H1 (cell line): ENCODE results near the gene THEMIS. TPM values are rescaled to one million over a fixed set of nuclear protein-coding genes. Genes with fewer than 3 reads are reported as not detected.

Experiments
- CTCF ChIA-PET: fragments of 300-600 bp; sonication (Branson Sonifier 250); formaldehyde crosslinking; loops from one replicate; lab custom pipeline; 2021; ENCODE audit not compliant: partially characterized antibody; lab: Charles Lee
- POLR2A ChIA-PET: fragments of 300-600 bp; sonication (Branson Sonifier 250); formaldehyde crosslinking; loops from one replicate; lab custom pipeline; 2021; ENCODE audit warnings: inconsistent platforms; ENCODE audit not compliant: partially characterized antibody; lab: Charles Lee
- DNase-seq, 2 experiments: peaks; one replicate each; pipeline versions ENCODE4 v3.0.0 to v3.0.0-alpha.2; 2010 to 2022; ENCODE audit warnings: low spot score in 2 of 2, low read depth in 1 of 2, mixed read lengths in 1 of 2
- FAIRE-seq: peaks from 2 replicates; lab custom pipeline; 2011; peaks lifted over from hg19 to GRCh38; lab: Jason Lieb, UNC
- H2AFZ ChIP-seq: 2 replicates; pipeline ENCODE4 v1.8.1; 2012; ENCODE audit warnings: low read length, inconsistent platforms
- H2AK5ac ChIP-seq: 2 replicates; pipeline ENCODE4 v1.6.1; 2013; ENCODE audit warnings: low read depth, low read length
- H2BK120ac ChIP-seq: replicated peaks from 2 replicates; pipeline ENCODE3; 2013; ENCODE audit warnings: low read depth, low read length, inconsistent platforms
- H2BK12ac ChIP-seq: 2 replicates; pipeline ENCODE4 v1.6.1; 2013; ENCODE audit warnings: low read depth, low read length
- H2BK15ac ChIP-seq: 2 replicates; pipeline ENCODE4 v1.6.1; 2013; ENCODE audit warnings: low read length
- H2BK20ac ChIP-seq: 2 replicates; pipeline ENCODE4 v1.6.1; 2013; ENCODE audit warnings: low read length
- H2BK5ac ChIP-seq: 2 replicates; pipeline ENCODE4 v1.6.1; 2013; ENCODE audit warnings: low read depth, low read length
- H3K14ac ChIP-seq: 2 replicates; pipeline ENCODE4 v1.6.1; 2013; ENCODE audit warnings: inconsistent platforms; ENCODE audit not compliant: insufficient read length
- H3K18ac ChIP-seq: 2 replicates; pipeline ENCODE4 v1.6.1; 2013; ENCODE audit warnings: low read length; ENCODE audit errors: extremely low read depth
- H3K23ac ChIP-seq: 2 replicates; pipeline ENCODE4 v1.6.1; 2013; ENCODE audit warnings: inconsistent platforms; ENCODE audit not compliant: insufficient read length
- H3K23me2 ChIP-seq: 2 replicates; pipeline ENCODE4 v1.6.1; 2013; ENCODE audit warnings: low read depth, low read length
- H3K27ac ChIP-seq: 2 replicates; pipeline ENCODE4 v1.6.1; 2011; ENCODE audit warnings: low read depth, low read length, inconsistent platforms
- H3K27me3 ChIP-seq, 4 experiments: replicated peaks in 1 of 4; 1 replicate in 1 of 4; 2 replicates in 3 of 4; pipeline versions ENCODE4 v1.6.1 to v1.8.1; 2011 to 2013; ENCODE audit warnings: low read length in 3 of 4, mild to moderate bottlenecking in 3 of 4, inconsistent platforms in 2 of 4, mixed read lengths in 2 of 4, moderate library complexity in 1 of 4; ENCODE audit not compliant: control insufficient read depth in 3 of 4, insufficient read depth in 3 of 4; ENCODE audit errors: extremely low read depth in 1 of 4
- H3K36me3 ChIP-seq, 4 experiments: 2 replicates each; pipeline versions ENCODE4 v1.6.1 to v1.8.1; 2011 to 2013; ENCODE audit warnings: mild to moderate bottlenecking in 4 of 4, low read length in 3 of 4, moderate library complexity in 2 of 4, control low read depth in 1 of 4, inconsistent platforms in 1 of 4; ENCODE audit not compliant: insufficient read depth in 4 of 4, control insufficient read depth in 2 of 4
- H3K4ac ChIP-seq: replicated peaks from 2 replicates; pipeline ENCODE3; 2013; ENCODE audit warnings: low read length, low read depth, mixed read lengths, inconsistent platforms; ENCODE audit not compliant: insufficient read length
- H3K4me1 ChIP-seq, 4 experiments: replicated peaks in 1 of 4; 1 replicate in 1 of 4; 2 replicates in 3 of 4; pipeline versions ENCODE4 v1.6.1 to v1.8.1; 2011 to 2013; ENCODE audit warnings: low read length in 3 of 4, inconsistent platforms in 2 of 4, mixed read lengths in 1 of 4; ENCODE audit not compliant: insufficient read depth in 4 of 4, control insufficient read depth in 3 of 4
- H3K4me2 ChIP-seq, 2 experiments: 2 replicates each; pipeline versions ENCODE4 v1.6.1 to v1.8.1; 2011 to 2013; ENCODE audit warnings: low read depth in 2 of 2, low read length in 2 of 2, control low read depth in 1 of 2, inconsistent platforms in 1 of 2, mild to moderate bottlenecking in 1 of 2; ENCODE audit not compliant: insufficient read depth in 1 of 2
- H3K4me3 ChIP-seq, 4 experiments: fragments of 200-600, 300-600 bp in 1 of 4; sonication (generic), shearing (Covaris generic), sonication (Bioruptor Twin) in 1 of 4; 2 replicates each; pipeline versions ENCODE4 v1.5.1 to v1.8.1; 2011 to 2016; ENCODE audit warnings: low read length in 4 of 4, low read depth in 3 of 4, control low read depth in 2 of 4, inconsistent platforms in 2 of 4, mild to moderate bottlenecking in 2 of 4, mixed read lengths in 1 of 4, moderate library complexity in 1 of 4; ENCODE audit not compliant: insufficient read depth in 2 of 4; ENCODE audit errors: extremely low read depth in 1 of 4
- H3K56ac ChIP-seq: replicated peaks from 2 replicates; pipeline ENCODE3; 2013; ENCODE audit warnings: low read depth, mild to moderate bottlenecking, mixed read lengths, low read length, inconsistent platforms; ENCODE audit not compliant: insufficient read length
- H3K79me1 ChIP-seq: 2 replicates; pipeline ENCODE4 v1.6.1; 2013; ENCODE audit warnings: low read depth, low read length, control low read depth
- H3K79me2 ChIP-seq, 2 experiments: 2 replicates each; pipeline versions ENCODE4 v1.6.1 to v1.8.1; 2012 to 2013; ENCODE audit warnings: low read length in 2 of 2, mild to moderate bottlenecking in 2 of 2, inconsistent platforms in 1 of 2; ENCODE audit not compliant: insufficient read depth in 2 of 2, control insufficient read depth in 1 of 2
- H3K9ac ChIP-seq, 4 experiments: replicated peaks in 1 of 4; 1 replicate in 1 of 4; 2 replicates in 3 of 4; pipeline versions ENCODE4 v1.6.1 to v1.8.1; 2011 to 2013; ENCODE audit warnings: low read depth in 3 of 4, low read length in 3 of 4, control low read depth in 2 of 4, mild to moderate bottlenecking in 2 of 4, moderate library complexity in 2 of 4, inconsistent platforms in 1 of 4; ENCODE audit errors: extremely low read depth in 1 of 4
- H3K9me3 ChIP-seq, 2 experiments: 2 replicates each; pipeline versions ENCODE4 v1.6.1 to v1.8.1; 2012 to 2013; ENCODE audit warnings: mild to moderate bottlenecking in 2 of 2, moderate library complexity in 2 of 2, control low read depth in 1 of 2, inconsistent platforms in 1 of 2, low read depth in 1 of 2, low read length in 1 of 2, mixed read lengths in 1 of 2; ENCODE audit not compliant: insufficient read depth in 2 of 2
- H4K20me1 ChIP-seq, 2 experiments: replicated peaks in 1 of 2; 2 replicates each; pipeline versions ENCODE3 to v1.8.1; 2011 to 2013; ENCODE audit warnings: inconsistent platforms in 2 of 2, low read length in 2 of 2, mild to moderate bottlenecking in 1 of 2; ENCODE audit not compliant: insufficient read depth in 2 of 2, control insufficient read depth in 1 of 2
- H4K5ac ChIP-seq: 2 replicates; pipeline ENCODE4 v1.6.1; 2013; ENCODE audit warnings: low read length, low read depth, mixed read lengths, inconsistent platforms; ENCODE audit not compliant: insufficient read length
- H4K8ac ChIP-seq: 2 replicates; pipeline ENCODE4 v1.8.0; 2013; ENCODE audit warnings: mild to moderate bottlenecking, moderate library complexity, low read length, inconsistent platforms; ENCODE audit not compliant: insufficient read depth; ENCODE audit errors: extremely low read depth
- H4K91ac ChIP-seq: replicated peaks from 2 replicates; pipeline ENCODE3; 2013; ENCODE audit warnings: low read length, mixed read lengths, inconsistent platforms; ENCODE audit not compliant: insufficient read length
- CBX5 ChIP-seq: fragments of 300-800, 300-1000 bp; sonication (generic); IDR thresholded peaks from 2 replicates; pipeline ENCODE4 v1.7.1; 2016; ENCODE audit warnings: antibody characterized with exemption, low read length, low read depth
- CREB1 ChIP-seq: IDR thresholded peaks from 2 replicates; pipeline ENCODE4 v1.6.1; 2012; ENCODE audit warnings: inconsistent platforms
- HDAC2 ChIP-seq, 2 experiments: fragments of 300-600 bp in 1 of 2; sonication (generic) in 1 of 2; IDR thresholded peaks; 2 replicates each; pipeline ENCODE4 v1.6.1; 2011 to 2012; ENCODE audit warnings: low read depth in 2 of 2, low read length in 2 of 2, mild to moderate bottlenecking in 2 of 2, moderate library complexity in 2 of 2, borderline replicate concordance in 1 of 2, inconsistent platforms in 1 of 2
- KDM4A ChIP-seq: IDR thresholded peaks from one replicate; pipeline ENCODE4 v1.7.1; 2012; ENCODE audit warnings: low read depth, mild to moderate bottlenecking, moderate library complexity, low read length, inconsistent platforms; ENCODE audit not compliant: severe bottlenecking
- KDM5A ChIP-seq: fragments of 200-600 bp; IDR thresholded peaks from 2 replicates; pipeline ENCODE4 v1.7.1; 2012; ENCODE audit warnings: mild to moderate bottlenecking, low read length, inconsistent platforms, mixed read lengths
- NANOG ChIP-seq: IDR thresholded peaks from 2 replicates; pipeline ENCODE4 v1.6.1; 2011; ENCODE audit warnings: low read length, low read depth, mild to moderate bottlenecking, inconsistent platforms; ENCODE audit not compliant: insufficient read depth, poor library complexity, severe bottlenecking
- POLR2A ChIP-seq, 2 experiments: IDR thresholded peaks; 1 replicate in 1 of 2; 2 replicates in 1 of 2; pipeline ENCODE4 v1.6.1; 2011; ENCODE audit warnings: low read depth in 2 of 2, low read length in 2 of 2, mild to moderate bottlenecking in 2 of 2; ENCODE audit errors: control extremely low read depth in 1 of 2
- RBBP5 ChIP-seq: IDR thresholded peaks from 2 replicates; pipeline ENCODE4 v1.7.1; 2012; ENCODE audit warnings: low read depth, mild to moderate bottlenecking, inconsistent platforms, low read length, moderate library complexity, borderline replicate concordance
- RFX5 ChIP-seq: IDR thresholded peaks from 2 replicates; pipeline ENCODE4 v1.6.1; 2011; ENCODE audit warnings: low read depth, low read length, improper control_type of control experiment, borderline replicate concordance
- TEAD4 ChIP-seq: IDR thresholded peaks from 2 replicates; pipeline ENCODE4 v1.6.1; 2012; ENCODE audit warnings: low read depth, low read length, inconsistent platforms, mixed read lengths
- WGBS, 2 experiments: shearing (Covaris generic) in 1 of 2; methylation state at CpG; one replicate each; pipeline versions ENCODE4 v1.1.6 to v1.1.7; 2013 to 2015; ENCODE audit warnings: low lambda C conversion rate in 2 of 2, mixed read lengths in 2 of 2, inconsistent platforms in 1 of 2, low coverage in 1 of 2, missing lambda C conversion rate in 1 of 2; ENCODE audit not compliant: insufficient replicate concordance in 2 of 2, insufficient coverage in 1 of 2, insufficient read length in 1 of 2; ENCODE audit errors: extremely low coverage in 1 of 2, missing lambda C conversion rate in 1 of 2; 5-methylcytosine and 5-hydroxymethylcytosine counted together
- polyA plus RNA-seq, 7 experiments: library from polyadenylated mRNA; depleted of rRNA in 3 of 7; stranded (reverse) in 5 of 7; unstranded in 2 of 7; fragments of >200 nt in 5 of 7; fragments of 200-250 nt in 2 of 7; gene quantifications; 1 replicate in 5 of 7; 2 replicates in 1 of 7; 4 replicates in 1 of 7; pipeline versions ENCODE4 v1.2.1 to v1.2.3, GENCODE V29; 2011 to 2013; ENCODE audit warnings: missing spikeins in 2 of 7, mixed read lengths in 2 of 7
- total RNA-seq: library from RNA; stranded (reverse); fragmentation: NEBNext Ultra II Directional; extraction: Animal tissue kit (Norgen Biotek cat#: 25700); gene quantifications from 2 replicates; pipeline ENCODE4 v1.2.1, GENCODE V29; 2021
- TF ChIP-seq, protein P1 (sequence below): IDR thresholded peaks from 2 replicates; pipeline ENCODE4 v1.6.1; 2012; ENCODE audit warnings: inconsistent platforms
- TF ChIP-seq, protein P2 (sequence below), 3 experiments: IDR thresholded peaks; 1 replicate in 2 of 3; 2 replicates in 1 of 3; pipeline versions ENCODE4 v1.5.1 to v1.6.1; 2011; ENCODE audit warnings: low read length in 3 of 3, mild to moderate bottlenecking in 3 of 3, inconsistent platforms in 2 of 3, low read depth in 1 of 3, moderate library complexity in 1 of 3; ENCODE audit not compliant: insufficient read depth in 1 of 3; ENCODE audit errors: control extremely low read depth in 1 of 3

Gene THEMIS
- total and polyA plus RNA-seq, 2 of the 8 experiments (the other 6 are each of a cell fraction or from before 2014, with no cell fraction given) = not detected

DNA sequence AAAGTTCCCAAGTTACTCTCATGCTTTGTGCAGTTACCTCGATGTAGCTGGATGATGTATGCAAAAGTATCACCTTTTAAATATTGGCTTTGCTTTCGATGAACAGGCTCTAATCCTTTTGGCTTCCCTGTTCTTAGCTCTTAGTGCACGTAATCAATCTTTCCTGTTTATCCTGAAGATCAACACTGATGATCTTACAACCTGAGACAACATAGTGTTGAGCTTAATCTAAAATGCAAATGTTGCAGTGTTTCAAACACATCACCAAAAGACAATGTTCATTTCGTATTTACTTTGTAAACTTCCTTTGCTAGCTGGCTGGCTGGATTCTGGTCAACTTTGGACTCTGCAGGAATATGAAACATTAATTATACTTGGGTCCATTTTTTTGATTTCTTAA lies 132.1 kb downstream of the THEMIS start:
- no peak overlapping the region for H2BK20ac ChIP-seq
- no peaks in the 10 kb centered on the region for H4K20me1 ChIP-seq
- no peaks in the 10 kb centered on the region for H3K79me1 ChIP-seq
- H3K23me2 ChIP-seq = no peaks in the 10 kb centered on the region
- ChIA-PET POLR2A (no interaction called here), CTCF (no interaction called here)
- no peak overlapping the region for H3K18ac ChIP-seq
- H4K8ac ChIP-seq = no peak overlapping the region
- H2BK120ac ChIP-seq = no peak overlapping the region
- H3K9ac ChIP-seq = no peak overlapping the region
- no peak overlapping the region for H3K4me2 ChIP-seq
- H3K23ac ChIP-seq = no peak overlapping the region
- H2AFZ ChIP-seq = no peak overlapping the region
- no peak overlapping the region for H2BK5ac ChIP-seq
- no peaks in the 10 kb centered on the region for H3K9me3 ChIP-seq
- H3K27ac ChIP-seq = no peak overlapping the region
- no peaks in the 10 kb centered on the region for H3K4me1 ChIP-seq
- H3K27me3 ChIP-seq = no peaks in the 10 kb centered on the region
- H3K79me2 ChIP-seq = no peaks in the 10 kb centered on the region
- no peak for FAIRE-seq
- H3K4ac ChIP-seq = no peak overlapping the region
- H3K36me3 ChIP-seq = no peaks in the 10 kb centered on the region
- H3K4me3 ChIP-seq = no peak overlapping the region
- WGBS, 2 experiments = 88% methylated on average over 4 of the region's 4 CpGs; no CpG with 5 or more reads in 1 of the 2 experiments
- no peak overlapping the region for H2BK12ac ChIP-seq
- no peak overlapping the region for H2AK5ac ChIP-seq
- H3K14ac ChIP-seq = no peak overlapping the region
- H4K91ac ChIP-seq = no peak overlapping the region
- no peak for DNase-seq
- H2BK15ac ChIP-seq = no peak overlapping the region
- no peak overlapping the region for H4K5ac ChIP-seq
- no peak overlapping the region for H3K56ac ChIP-seq
- no peak for TF ChIP-seq TEAD4
- no peak for TF ChIP-seq RBBP5
- no peak for TF ChIP-seq NANOG
- TF ChIP-seq CBX5 = no peak
- no peak for TF ChIP-seq CREB1
- TF ChIP-seq, protein P1, sequence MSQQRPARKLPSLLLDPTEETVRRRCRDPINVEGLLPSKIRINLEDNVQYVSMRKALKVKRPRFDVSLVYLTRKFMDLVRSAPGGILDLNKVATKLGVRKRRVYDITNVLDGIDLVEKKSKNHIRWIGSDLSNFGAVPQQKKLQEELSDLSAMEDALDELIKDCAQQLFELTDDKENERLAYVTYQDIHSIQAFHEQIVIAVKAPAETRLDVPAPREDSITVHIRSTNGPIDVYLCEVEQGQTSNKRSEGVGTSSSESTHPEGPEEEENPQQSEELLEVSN = no peak
- no peak for TF ChIP-seq KDM4A
- TF ChIP-seq HDAC2 (IDR thresholded peaks at IDR 0.05; ENCODE audit: borderline replicate concordance in 1 of 2, low read depth in 2 of 2, low read length in 2 of 2) = no peak
- no peak for TF ChIP-seq POLR2A (IDR thresholded peaks at IDR 0.05; ENCODE audit: control extremely low read depth in 1 of 2, low read depth in 2 of 2, low read length in 2 of 2)
- TF ChIP-seq RFX5 = no peak
- TF ChIP-seq KDM5A = no peak
- TF ChIP-seq, protein P2, sequence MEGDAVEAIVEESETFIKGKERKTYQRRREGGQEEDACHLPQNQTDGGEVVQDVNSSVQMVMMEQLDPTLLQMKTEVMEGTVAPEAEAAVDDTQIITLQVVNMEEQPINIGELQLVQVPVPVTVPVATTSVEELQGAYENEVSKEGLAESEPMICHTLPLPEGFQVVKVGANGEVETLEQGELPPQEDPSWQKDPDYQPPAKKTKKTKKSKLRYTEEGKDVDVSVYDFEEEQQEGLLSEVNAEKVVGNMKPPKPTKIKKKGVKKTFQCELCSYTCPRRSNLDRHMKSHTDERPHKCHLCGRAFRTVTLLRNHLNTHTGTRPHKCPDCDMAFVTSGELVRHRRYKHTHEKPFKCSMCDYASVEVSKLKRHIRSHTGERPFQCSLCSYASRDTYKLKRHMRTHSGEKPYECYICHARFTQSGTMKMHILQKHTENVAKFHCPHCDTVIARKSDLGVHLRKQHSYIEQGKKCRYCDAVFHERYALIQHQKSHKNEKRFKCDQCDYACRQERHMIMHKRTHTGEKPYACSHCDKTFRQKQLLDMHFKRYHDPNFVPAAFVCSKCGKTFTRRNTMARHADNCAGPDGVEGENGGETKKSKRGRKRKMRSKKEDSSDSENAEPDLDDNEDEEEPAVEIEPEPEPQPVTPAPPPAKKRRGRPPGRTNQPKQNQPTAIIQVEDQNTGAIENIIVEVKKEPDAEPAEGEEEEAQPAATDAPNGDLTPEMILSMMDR (IDR thresholded peaks at IDR 0.05; ENCODE audit: control extremely low read depth in 1 of 3, insufficient read depth in 1 of 3, low read depth in 1 of 3, low read length in 3 of 3) = no peak
